HG02588 (cell line): ENCODE results near the gene AOPEP.

Experiments
- ATAC-seq: cut with Tn5 transposase; IDR thresholded peaks from one replicate; pipeline ENCODE4 v1.9.1; 2021; ENCODE audit warnings: mild to moderate bottlenecking, moderate library complexity; ENCODE audit not compliant: unreplicated experiment

The AOPEP gene

DNA sequence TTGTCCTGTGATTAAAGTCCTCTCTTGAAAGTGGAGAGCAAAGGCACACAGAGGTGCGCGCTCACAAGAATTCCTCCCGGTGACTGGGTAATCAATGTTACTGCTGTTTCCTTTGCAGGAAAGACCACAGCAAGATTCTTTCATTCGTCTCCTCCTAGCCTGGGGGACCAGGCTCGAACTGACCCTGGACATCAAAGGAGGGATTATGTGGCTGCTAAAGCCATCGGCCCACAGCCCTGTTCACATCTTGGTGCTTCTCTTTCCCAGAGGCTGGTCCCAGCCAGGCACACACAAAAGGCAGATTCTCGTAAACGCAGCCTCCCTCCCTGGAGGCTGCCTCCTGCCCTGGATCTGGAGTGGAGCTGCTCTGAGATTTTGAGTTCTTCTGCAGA, 360.1 kb downstream of the AOPEP start:
- ATAC-seq = no peak

DNA sequence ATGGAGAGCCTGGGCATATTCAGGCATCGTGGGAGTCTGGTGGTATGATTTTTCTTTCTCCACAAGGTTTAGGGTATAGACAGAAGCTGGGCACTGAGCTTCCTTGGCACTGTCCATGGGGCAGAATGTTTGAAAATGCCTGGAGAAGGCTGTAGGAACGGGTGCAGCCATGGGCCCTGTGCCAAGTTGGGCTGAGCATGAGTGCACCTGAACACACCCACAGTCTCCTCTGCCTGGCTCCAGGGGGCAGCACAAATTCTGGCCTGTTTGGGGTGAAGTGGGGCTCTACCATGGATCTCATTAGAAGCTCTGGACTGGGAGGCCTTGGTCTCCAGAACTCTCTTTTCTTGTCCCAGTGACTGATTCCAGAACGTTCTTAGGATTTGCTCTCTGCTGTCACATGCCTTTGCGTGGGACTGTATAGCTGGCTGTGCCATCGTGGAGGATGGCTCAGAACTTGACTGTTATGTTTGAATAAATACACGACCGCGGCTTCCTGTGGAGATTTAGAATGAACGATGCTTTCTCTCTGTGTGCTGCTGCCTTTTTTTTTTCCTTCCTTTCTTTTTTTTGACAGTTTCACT, 361.3 kb downstream of the AOPEP start:
- ATAC-seq = no peak

DNA sequence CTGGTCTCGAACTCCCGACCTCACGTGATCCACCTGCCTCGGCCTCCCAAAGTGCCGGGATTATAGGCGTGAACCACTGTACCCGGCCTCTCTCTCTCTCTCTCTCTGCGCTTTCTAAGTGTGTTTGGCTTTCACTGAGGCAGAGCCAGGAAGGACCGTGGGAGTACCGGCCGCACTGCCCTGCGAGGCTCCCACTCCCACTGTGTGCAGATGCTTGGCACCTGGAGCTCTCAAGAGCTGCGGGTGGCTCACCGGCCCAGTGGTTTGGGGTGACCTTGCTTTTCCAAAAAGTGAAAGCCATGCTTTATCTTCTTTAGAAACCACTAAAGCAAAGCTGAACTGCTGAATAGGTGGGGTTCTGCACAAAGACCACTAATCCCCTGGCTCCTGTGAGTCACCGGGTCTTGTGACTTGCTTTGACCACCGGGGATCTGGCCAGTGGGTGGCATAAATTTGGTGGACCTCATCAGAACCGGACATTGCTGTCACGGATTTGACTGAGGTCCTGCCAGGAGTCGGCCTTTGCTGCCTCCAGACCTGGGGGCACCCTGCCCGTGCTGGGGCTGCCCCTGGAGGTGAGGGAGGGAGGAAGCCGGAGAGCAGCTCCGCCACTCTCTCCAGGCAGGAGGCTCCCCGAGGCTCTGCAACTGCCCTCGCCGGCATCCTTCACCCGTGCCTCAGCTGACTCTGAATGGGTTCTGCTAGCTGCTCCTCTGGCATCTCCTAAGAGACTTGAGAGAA, 362.1 kb downstream of the AOPEP start:
- ATAC-seq = no peak

DNA sequence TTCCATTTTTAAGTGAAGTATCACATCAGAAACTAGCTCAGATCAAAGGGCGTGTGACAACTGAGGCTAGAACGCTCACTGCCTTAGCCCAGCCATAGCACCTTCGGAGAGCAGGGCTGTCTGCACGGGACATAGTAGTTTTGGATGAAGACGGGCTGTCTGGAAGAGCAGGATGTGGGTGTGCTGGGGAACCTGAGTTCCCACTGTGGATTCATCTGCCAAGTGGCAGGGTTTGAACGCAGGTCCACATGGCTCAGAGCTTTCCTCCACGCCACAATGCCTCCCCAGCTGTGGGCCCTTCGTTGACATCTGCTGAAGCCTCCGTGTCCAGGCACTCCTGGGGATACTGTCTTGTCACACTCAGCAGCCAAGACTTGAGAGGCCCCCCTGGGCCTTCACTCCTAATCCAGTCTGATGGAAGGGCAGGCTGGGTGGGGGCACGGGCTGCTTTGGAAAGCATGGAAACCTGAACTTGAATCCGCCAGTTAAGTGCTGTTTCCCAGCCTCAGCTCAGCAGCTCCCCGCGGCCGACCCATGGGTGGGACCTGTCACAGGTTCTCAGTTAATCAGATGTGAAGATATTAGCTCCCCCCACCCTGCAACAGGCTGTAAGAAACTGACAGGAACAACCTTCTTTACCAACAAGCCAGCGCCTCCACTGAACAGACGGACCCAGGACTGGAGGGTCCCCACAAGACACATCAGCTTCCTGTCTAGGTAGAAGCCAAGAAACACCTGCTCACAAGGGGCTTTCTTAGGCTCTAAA, 362.9 kb downstream of the AOPEP start:
- ATAC-seq = no peak

DNA sequence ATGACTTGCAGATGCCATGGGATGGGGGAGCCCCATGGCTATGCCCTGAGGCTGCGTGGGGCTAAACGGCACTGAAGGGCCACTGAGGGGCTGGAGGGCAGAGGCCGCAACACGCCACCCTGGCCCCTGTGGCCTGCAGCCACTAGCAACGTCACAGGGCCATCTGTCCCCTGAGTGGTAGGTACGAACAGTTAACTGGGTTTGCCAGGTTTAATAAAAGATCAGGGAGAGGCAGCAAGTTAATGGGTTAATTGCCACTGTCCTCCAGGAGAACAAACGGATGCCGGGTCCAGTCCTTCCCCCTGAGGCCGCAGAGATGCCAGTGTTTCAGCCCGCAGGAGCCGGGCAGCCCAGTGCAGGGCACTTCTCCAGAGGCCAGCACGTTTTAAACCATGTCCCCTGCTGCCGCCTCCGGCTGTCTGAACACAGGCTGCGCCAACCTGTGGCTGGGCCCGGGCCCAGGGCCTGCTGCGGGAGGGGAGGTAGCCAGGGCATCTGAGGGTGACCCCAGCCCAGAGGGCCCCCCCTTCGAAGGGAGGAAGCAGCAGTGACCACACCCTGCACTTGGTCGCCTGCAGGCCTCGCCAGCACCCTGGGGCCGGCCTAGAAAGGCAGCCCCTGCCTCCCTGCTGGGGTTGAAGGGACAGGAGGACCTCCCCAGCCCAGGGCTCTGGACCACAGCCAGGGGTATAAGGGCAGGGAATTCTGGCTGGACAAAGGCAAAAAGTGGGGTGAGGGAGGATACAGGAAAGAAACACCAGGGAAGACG, 363.7 kb downstream of the AOPEP start:
- no peak for ATAC-seq

DNA sequence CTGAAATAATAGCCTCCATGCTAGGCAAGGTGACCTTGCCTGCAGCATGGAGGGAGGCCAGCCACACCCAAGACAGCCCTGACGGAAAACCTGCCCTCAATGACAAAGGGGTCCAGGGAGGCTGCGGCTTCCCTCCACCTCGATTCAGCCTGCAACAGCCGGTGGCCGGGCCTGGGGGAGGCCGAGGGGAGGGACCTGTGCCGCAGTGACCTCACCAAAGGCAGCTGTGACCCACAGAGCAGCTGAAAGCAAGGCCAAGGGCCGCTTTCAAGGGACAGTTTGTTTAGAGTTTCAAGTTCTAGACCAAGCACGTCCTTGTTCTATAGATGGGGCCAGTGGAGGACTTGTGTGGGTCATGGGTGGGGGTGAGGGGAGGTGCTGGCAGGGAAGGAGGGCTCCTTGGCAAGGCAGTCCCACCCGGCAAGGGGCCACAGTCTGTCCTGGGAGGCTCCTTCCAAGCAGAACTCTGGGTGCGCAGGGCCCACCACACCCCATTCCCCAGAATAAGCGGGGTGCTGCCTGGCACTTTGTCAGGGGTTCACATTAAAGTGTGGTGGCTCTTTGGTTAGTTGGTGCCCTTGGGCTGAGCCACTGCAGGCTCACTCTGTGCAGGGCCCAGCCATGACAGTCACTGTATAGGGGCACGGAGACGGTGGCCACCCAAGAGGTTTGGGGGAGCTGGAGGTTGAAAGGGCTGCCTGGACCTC, 364.5 kb downstream of the AOPEP start:
- ATAC-seq = no peak

DNA sequence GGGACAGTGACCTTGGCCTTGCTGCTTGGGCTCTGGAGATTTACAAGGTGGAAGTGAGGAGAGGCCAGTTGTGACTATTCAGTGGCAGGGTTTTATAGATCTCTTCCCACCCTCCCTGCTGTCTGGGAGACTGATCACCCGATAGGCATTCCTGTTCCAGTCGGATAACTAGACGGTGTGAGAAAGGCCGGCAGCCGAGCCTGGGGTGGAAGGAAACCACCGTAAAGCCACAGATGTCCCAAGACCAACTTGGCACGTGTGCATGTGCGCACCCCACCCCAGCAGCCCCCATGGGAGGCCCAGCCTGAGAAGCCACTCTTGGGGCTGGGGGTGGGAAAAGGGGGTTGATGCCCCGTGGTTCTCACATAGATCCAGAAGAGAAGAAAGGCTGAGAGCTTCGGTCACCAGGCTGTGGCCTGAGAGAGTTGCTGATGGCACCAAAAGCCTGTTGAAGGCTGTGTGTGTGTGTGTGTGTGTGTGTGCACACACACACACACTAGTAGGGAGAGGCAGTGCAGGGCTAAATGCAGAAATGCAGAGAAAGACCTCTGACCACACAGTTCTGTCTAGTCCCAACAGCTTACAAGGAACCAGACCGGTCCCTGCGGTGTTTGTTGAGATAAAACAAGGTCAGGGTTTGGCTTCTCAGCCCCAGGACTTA, 365.2 kb downstream of the AOPEP start:
- ATAC-seq = no peak

DNA sequence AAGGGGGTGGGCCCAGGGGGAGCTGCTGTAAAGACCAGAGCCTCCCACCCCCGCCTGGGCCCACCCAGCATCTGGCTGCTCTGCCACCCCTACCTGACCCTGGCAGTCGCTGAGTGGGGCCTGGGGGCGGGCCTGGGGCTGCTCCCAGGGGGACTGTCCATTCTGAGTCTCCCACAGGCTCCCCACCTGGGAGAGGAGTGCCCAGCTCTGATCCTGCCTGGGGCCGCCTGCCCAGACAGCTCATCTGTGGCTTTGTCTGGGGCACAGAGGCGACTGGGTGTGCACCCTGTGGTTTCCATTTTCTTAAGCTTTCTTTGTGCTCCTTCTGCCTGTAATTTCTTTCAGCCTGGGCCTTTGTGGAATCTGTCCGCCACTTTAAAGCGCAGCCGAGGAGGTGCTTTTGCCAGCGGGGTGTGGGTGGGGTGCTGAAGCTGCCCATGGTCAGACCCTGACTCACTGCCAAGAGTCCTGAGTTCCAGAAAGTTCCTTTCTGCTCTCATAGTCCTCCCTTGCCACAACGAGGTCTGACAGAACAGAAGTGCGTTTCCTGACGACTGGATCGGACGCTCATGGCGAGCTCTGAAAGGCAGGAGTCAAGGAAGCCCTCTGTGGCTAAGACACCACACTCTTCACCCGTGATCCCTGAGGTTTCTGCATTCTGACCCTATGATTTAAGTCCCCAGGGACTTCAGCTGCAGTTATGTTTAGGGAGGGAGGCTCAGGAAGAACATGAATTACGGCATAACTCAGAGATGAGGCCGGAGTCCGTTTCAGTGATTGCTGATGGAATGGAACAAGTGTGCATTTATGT, 366.0 kb downstream of the AOPEP start:
- no peak for ATAC-seq

DNA sequence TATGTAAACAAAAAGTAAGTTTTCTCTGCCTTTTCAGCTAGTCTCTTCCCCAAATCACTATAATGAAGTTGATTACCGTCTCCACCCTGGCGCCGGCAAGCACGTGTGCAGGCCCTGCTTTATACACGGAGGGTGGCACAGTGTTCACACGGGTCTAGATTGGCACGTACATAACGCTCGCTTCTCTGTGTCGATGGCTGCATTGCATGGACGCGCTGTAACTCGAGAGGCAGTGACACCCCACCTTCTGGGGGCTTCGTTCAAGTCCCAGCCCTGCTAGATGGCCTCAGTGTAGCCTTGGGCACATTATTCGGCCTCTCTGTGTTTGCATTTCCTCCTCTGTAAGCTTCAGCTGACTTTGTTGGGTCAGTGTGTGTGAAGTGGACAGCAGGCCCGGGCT, 367.1 kb downstream of the AOPEP start:
- no peak for ATAC-seq

DNA sequence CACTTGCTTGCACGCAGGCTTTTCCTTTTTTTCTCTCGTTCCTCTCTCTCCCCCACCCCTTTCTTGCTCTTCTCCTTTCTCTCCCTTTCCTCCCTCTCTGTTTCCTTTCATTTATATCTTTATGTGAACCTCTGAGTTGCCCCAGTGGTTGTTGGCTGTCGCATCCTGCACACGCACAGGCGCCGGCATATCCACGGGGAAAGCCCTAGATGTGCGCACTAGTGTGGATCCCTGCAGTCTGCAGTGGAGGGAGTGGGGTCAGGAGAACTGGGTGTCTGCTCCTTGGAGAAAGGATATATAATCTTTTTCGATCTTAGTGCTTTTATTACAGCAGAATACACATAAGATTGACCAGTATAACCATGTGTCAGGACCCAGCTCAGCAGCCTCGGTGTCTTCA, 367.5 kb downstream of the AOPEP start:
- ATAC-seq = no peak

DNA sequence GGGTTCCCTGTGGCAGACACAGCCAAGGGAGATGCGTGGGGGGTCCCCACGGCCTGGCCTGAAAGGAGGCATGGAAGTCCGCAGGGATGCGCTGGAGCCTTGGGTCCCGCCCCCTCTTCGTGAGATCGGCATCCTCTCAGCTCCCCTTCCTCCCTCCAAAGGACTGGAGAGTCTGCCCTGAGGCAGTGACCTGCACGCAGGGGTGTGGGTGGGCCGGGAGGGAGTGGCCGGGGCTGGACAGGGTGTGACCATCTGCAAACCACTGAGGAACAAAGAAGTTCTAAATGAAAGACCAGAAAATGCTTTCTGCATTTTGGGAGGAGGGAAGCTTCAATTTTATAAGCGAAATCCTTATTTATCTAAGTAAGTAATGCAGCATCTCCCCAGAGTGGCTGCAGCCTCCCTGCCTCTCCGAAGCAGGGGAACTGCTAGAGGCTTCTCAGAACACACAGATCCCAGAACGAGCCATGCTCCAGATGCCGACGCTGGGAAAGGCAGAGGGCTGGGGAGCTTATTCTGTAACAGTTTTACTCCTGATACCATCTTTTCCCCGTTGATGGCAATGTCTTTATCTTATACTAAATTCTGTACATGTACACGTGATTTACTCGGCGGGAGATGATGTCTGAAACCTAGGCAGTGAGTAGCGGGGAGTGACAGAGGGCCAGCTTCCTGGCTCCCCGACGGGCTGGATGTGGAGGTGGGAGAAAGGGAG, 369.3 kb downstream of the AOPEP start:
- no peak for ATAC-seq

DNA sequence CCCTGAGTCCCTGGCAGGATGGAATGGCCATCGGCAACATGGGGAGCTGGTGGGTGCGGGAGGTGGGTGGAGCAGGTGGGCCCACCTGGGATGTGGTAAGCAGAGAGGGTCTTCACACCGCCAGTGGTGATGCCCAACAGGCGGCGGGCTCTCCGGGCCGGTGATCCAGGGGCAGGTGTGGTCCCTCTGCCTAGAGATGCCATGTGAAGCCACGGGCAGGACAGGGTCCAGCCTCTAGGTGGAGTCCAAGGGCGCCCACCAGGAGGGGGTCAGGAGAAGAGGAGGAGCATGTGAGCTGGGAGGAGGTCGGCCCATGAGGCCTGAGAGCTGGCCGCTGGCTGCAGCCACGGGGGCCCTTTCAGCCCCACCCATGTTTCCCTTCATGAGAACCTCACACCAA, 369.9 kb downstream of the AOPEP start:
- ATAC-seq = no peak

DNA sequence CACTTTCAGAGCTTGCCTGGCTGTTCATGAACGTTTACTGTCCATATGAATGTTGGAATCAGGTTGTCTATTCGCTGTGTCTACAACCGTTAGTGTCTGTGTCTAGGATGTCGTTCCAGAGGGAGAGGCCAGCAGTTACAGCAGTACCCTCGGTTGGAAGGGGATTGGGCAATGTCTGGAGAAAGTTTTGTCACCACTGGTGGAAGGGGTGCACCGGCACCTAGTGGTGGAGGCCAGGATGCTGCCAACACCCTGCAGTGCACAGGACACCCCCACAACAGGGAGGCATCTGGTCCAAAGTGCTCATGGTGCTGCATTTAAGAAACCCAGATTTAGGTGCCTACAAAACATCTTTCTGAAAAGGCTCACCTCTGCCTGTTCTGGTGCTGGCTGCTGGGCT, 370.3 kb downstream of the AOPEP start:
- ATAC-seq = no peak

DNA sequence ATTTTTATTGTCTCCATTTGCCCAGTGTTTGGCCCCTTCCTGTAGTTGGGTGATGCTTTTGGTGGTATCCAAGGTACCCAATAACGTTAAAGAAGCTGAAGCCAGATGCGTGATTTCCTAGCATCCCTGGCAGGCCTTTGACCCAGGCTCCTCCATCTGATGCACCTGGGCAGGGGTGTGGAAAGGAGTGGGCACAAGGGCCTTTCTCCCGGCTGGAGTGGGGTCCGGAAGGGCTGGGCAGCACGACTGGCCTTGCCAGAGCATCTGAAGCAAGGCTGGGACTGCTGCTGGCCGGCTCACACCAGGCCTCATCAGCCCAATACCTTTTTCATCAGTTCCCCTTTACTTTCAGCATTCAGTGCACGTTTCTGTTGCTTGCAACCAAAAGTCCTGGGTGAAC, 370.8 kb downstream of the AOPEP start:
- ATAC-seq = no peak

DNA sequence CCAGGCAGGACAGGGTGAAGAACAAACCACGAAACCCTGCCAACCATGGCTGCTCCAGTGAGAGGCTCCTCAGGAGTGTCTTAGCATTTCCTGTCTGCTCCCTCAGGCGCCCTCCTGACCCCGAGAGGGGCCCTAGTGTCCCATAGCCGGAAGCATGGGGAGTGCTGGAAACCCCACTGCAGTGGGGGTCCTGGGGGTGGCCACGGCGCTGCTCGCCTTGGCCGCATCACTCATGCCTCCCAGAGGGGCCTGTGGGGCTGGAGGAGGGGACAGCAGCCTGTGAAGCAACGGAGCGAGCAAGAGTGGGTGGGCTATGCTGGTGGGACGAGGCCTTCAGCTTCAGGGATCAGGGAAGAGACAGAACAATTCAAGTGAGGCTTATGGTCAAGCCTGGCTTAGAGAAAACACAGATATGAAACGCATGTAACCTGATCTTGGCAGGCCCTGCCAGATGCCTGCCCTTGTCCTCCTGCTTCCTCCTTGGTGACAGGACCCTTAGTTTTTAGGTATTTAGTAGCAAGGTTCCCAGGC, 372.0 kb downstream of the AOPEP start:
- no peak for ATAC-seq

DNA sequence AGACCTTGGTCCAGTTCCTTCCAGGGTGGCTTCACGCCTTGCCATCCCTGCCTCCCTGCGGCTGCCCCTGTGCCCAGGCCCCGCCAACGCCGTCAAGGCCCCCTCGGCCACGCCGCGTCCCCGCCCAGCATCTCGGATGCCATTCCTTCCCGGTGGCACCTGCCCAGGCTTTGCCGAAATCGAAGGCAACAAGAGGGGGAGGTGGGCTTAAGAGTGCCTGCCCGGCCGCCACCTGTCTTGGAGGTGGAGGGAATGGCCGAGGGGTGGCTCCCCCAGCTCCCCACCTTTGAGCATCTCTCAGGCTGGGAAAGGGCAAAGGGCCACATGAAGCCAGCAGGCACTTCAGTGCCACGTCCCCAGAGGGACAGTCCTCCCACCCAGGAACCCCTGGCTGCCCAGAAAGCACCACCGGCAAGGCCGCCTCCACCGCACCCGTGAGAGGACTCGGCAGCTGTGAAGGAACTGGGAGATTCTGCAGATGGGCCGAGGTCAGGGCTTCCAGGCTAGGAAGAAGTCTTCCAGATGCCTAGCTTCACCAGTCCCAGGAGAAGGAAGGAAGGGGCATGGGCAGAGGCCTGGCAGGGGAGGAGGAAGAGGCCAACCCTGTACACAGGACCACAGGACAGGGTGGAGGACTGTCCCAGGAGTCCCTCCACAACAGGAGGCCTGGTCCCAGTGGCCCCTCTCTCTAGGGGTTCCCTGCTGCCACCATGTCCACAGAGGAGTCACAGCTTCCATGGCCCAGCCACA, 373.0 kb downstream of the AOPEP start:
- no peak for ATAC-seq

DNA sequence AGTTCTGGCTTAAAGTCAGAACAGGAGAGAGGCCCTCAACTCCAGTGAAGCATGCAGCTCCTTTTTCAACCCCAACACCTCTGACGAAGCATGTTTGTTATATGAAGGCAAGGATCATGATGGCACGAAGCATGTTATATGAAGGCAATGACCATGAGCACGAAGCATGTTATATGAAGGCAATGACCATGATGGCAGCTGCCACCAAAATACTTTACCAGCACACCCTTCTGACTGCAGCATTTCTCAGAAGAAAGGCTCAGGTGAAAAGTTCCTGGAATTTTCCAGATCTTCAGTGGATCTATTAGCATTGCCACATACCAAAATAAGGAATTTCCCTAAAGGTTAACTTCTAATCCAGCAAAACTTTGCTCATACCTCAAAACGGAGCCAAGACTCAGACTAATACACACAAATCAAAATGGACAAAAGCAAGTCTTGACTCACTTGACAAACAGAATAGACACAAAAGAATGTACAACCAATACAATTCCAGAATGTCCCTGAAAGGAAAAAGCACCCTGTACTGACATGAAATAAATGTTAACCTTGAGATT, 373.6 kb downstream of the AOPEP start:
- no peak for ATAC-seq

DNA sequence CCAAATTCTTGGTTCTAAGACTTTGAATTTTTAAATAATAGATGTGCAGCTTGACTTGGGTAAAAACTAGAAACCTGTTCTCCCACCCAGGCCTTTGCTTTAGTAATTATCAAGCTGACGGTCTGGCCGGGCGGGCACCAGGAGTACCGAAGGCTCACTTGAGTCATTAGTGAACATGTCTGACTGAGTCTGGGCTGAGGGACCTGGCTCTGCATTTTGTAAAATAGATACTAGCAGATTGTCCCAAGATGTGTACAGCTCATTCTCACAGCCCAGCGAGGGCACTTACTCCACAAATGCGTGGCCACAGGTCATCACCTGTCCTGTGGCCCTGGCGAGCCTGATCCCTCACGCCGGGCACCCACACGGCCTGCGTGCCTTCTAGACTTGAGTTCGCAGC, 374.8 kb downstream of the AOPEP start:
- ATAC-seq = no peak
